Epithelial cell of esophagus (primary cell): Measurements from ENCODE around the gene RALGPS2.
A peak's percentile ranks its signal among the peaks of the same experiment; 100 is the strongest.
"Not testable (repeated sequence)": the region's sequence is repeated elsewhere in the genome, so short reads cannot be mapped to it uniquely, and the experiment has no call there.

ENCODE experiments used
- DNase-seq: peaks from one replicate; pipeline ENCODE4 v3.0.0; 2010; ENCODE audit warnings: low read depth
- H3K4me3 ChIP-seq: 2 replicates; pipeline ENCODE4 v1.5.1; 2011; ENCODE audit warnings: mild to moderate bottlenecking, low read length, control low read depth
- TF ChIP-seq, protein P1 (sequence below): IDR thresholded peaks from 2 replicates; pipeline ENCODE4 v1.5.1; 2011; ENCODE audit warnings: low read depth, mild to moderate bottlenecking, low read length, control low read depth, inconsistent platforms; ENCODE audit not compliant: insufficient read depth; ENCODE audit errors: missing control alignments

The RALGPS2 gene

GRCh38 chr1:178743801-178744200, 18.8 kb downstream of the RALGPS2 start:
- no peak for DNase-seq
- no peak overlapping the region for H3K4me3 ChIP-seq
- TF ChIP-seq, protein P1, sequence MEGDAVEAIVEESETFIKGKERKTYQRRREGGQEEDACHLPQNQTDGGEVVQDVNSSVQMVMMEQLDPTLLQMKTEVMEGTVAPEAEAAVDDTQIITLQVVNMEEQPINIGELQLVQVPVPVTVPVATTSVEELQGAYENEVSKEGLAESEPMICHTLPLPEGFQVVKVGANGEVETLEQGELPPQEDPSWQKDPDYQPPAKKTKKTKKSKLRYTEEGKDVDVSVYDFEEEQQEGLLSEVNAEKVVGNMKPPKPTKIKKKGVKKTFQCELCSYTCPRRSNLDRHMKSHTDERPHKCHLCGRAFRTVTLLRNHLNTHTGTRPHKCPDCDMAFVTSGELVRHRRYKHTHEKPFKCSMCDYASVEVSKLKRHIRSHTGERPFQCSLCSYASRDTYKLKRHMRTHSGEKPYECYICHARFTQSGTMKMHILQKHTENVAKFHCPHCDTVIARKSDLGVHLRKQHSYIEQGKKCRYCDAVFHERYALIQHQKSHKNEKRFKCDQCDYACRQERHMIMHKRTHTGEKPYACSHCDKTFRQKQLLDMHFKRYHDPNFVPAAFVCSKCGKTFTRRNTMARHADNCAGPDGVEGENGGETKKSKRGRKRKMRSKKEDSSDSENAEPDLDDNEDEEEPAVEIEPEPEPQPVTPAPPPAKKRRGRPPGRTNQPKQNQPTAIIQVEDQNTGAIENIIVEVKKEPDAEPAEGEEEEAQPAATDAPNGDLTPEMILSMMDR, result no peak

DNA sequence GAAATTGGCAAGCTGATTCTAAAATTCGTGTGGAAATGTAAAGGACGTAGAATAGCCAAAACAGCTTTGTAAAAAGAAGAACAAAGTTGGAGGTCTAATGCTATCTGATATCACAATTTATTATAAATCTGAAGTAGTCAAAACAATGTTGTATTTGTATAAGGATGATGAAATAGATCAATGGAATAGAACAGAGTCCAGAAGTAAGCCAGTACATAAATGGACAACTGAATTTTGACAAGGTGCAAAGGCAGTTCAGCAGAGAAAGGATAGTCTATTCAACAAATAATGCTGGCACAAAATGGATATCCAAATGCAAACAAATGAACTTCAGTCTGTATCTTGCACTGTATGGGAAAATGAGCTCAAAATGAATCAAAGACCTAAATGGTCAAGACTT, 20.2 kb downstream of the RALGPS2 start:
- TF ChIP-seq, protein P1, result no peak
- no peak for DNase-seq
- H3K4me3 ChIP-seq, result no peak overlapping the region

GRCh38 chr1:178746345-178746744, 21.3 kb downstream of the RALGPS2 start:
- TF ChIP-seq, protein P1, result no peak
- no peak for DNase-seq
- no peak overlapping the region for H3K4me3 ChIP-seq

- H3K4me3 ChIP-seq, DNase-seq: not testable (repeated sequence)
Observed at GRCh38 chr1:178747361-178747760, 22.3 kb downstream of the RALGPS2 start.

GRCh38 chr1:178749581-178750166, 24.6 kb downstream of the RALGPS2 start:
- TF ChIP-seq, protein P1, result no peak
- peak; percentile 24 for DNase-seq
- no peak overlapping the region for H3K4me3 ChIP-seq

GRCh38 chr1:178751046-178751445, 26.0 kb downstream of the RALGPS2 start:
- TF ChIP-seq, protein P1, result no peak
- no peak for DNase-seq
- no peak overlapping the region for H3K4me3 ChIP-seq

- no peak overlapping the region for H3K4me3 ChIP-seq
- TF ChIP-seq, protein P1, result no peak
- DNase-seq, result no peak
Observed at GRCh38 chr1:178752891-178753290, 27.8 kb downstream of the RALGPS2 start.

- DNase-seq, H3K4me3 ChIP-seq: not testable (repeated sequence)
Observed at GRCh38 chr1:178754655-178755256, 29.7 kb downstream of the RALGPS2 start.
